Right renal pelvis (tissue), 4 donors: ENCODE measurements around the gene PGM5. TPM values are rescaled to one million over a fixed set of nuclear protein-coding genes. Genes with fewer than 3 reads are reported as not detected.
"Not testable (repeated sequence)": the region's sequence is repeated elsewhere in the genome, so short reads cannot be mapped to it uniquely, and the experiment has no call there.

ENCODE experiments used
- DNase-seq, 4 donors: peaks; one replicate each; pipeline ENCODE4 v3.0.0-alpha.2; 2013; ENCODE audit warnings: low read depth in 4 of 4, low spot score in 3 of 4, missing footprints in 1 of 4
- polyA plus RNA-seq, 4 donors: library from polyadenylated mRNA; unstranded; fragments of 120-200 nt; gene quantifications; one replicate each; pipeline ENCODE4 v1.2.1, GENCODE V29; 2013; ENCODE audit not compliant: insufficient read length in 4 of 4

Gene PGM5
- polyA plus RNA-seq, 4 donors, result 41.9 to 48.1 (median 46.3) TPM

GRCh38 chr9:68375789-68376188 lies 19.4 kb downstream of the PGM5 start:
- DNase-seq, result not testable (repeated sequence)

DNA sequence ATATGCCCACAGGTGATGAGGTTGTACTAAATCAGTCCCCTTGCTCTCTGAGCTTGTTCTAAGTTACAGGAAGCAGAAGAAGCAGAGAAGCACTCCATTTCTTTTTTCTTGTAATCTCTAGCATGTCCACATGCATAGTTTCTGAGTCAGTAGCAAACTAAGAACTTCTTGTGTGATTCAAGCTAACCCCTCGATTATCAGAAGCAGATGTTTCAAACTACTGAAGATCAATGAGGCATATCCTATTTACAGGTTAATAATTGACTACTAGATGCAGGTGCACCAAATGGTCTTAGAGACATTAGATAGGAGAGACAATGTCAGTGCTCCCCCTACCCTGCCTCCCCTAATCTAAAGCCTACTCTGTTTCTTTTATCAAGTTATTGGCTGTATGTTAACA lies 21.3 kb downstream of the PGM5 start:
- DNase-seq, result not testable (repeated sequence)

GRCh38 chr9:68383894-68384293 lies 27.5 kb downstream of the PGM5 start:
- not testable (repeated sequence) for DNase-seq

- DNase-seq, result not testable (repeated sequence)
These were observed 33.1 kb downstream of the PGM5 start for GRCh38 chr9:68389558-68389957.

GRCh38 chr9:68390737-68391136 lies 34.3 kb downstream of the PGM5 start:
- DNase-seq, result not testable (repeated sequence)

DNA sequence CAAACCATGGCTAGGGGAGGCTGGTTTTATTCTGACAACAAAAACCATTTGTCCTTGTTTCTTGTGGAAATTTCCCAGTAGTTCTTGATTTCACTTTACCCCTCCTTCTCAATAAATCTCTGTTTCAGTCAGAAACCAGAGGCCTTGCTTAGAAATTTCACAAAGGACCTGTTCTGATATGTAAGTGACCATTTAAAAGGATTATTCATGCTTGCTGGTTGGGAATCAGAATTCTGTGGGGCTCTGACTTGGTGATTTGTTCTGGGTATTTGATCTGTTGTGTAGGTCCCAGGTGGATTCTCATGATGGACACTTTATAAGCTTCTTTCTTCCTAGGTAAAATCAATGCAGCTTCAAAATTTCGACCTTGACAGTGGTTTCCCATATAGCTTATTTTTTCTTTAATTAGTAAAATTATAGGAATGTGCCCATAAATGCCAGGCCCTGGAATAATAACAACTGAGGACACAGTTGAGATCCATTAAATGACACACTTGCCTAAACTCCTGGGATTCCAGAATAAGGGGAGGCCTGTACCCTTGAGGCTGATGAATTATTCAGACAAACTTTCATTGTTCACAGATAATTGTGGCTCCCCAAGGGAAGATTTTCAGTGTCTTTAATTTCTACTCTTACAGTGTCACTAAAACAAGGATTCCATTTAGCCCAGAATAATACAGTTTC lies 40.1 kb downstream of the PGM5 start:
- DNase-seq, result not testable (repeated sequence)

- DNase-seq, result not testable (repeated sequence)
These were observed 40.6 kb downstream of the PGM5 start for GRCh38 chr9:68397095-68397423.

- DNase-seq, result not testable (repeated sequence)
These were observed 41.4 kb downstream of the PGM5 start for GRCh38 chr9:68397796-68398195.

DNA sequence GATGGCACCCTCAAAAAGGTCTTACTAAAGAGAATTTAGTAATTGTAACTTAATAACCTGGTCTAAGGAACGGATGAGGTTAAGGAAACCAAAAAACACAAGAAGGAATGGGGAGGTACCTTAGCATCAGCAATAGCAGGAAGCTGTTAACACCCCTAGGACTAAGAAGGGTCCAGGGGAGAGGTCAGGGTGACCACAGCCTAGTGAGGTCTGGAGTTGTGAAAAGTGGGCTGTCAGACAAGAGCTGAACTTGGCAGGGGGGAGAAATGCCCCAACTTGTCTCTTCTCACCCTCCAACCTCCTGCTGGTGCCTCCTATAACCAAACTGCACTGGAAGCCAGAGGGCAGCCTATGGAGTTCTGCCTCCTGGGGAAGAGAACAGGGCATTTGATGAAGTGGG lies 41.9 kb downstream of the PGM5 start:
- not testable (repeated sequence) for DNase-seq

- not testable (repeated sequence) for DNase-seq
These were observed 48.2 kb downstream of the PGM5 start for GRCh38 chr9:68404421-68405185.

GRCh38 chr9:68411865-68412264 lies 55.5 kb downstream of the PGM5 start:
- not testable (repeated sequence) for DNase-seq

DNA sequence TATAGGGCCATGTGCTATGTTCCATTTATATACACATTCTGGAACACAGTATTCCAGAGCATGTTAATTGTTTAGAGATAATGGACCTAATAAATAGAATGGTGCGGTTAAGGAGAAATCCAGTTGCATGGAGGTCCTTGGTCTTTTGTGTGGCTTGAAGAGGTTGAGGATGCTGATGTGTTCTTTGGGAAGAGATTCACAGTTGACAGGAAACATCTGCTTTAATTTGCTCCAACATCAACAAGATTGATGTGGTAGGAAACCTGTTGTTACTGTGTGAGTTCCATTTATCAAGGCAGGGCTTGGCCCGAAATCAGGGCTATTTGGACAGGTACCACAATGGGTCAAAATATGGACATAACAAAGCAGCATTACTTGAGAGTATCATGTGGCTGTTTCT lies 56.3 kb downstream of the PGM5 start:
- not testable (repeated sequence) for DNase-seq

DNA sequence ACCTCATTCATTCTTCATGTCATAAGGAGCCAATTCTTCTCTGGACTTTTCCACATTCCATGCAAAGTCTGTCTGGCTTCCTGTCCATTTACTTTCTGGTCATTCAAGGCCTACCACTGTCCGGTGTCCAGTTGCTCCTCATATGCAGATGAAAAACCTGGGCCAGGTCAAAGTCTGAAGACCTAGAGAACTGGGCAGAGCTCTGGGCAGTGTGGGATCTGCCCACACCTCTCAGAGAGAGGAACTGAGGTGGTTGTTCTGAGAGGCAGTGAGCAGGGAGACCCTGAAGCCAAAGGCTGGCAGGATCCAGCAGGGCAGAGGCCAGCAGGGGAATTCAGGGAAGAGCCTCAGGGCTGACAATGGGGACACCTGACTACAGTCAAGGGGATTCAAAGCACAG lies 58.7 kb downstream of the PGM5 start:
- DNase-seq, result not testable (repeated sequence)

DNA sequence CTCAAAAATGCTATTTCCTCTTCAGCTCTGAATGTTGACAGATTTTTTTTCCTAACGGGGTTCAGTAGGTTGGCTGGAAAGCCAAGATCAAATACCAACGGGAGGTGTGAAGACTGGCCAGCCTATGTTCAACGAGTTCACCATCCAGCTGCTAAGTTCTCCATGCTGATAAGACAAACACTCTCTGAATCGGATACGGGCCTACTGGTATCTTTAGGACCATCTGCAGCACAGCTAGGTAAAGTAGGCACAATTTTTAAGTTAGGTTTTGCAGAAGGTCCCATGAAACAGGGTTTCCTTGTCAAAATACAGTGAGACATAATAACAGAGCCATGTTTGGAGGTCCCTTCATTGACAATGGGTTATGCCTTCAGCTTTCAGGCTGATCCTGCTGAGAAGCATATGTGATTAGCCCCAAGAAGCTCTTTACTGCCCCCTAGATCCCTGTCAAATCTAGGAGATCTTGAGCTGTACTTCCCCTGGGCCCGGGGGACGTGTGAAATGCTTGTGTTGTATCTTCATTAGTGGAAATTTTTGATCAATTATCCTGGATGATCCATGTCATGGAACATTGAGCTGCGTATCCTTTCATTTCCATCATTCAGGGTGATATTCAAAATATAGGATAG lies 60.6 kb downstream of the PGM5 start:
- DNase-seq, result no peak

GRCh38 chr9:68417762-68418161 lies 61.4 kb downstream of the PGM5 start:
- no peak for DNase-seq

- DNase-seq, result no peak
These were observed 61.9 kb downstream of the PGM5 start for GRCh38 chr9:68418259-68418845.

- no peak for DNase-seq
These were observed 63.5 kb downstream of the PGM5 start for GRCh38 chr9:68419901-68420300.

GRCh38 chr9:68426755-68427154 lies 70.3 kb downstream of the PGM5 start:
- DNase-seq, result no peak

DNA sequence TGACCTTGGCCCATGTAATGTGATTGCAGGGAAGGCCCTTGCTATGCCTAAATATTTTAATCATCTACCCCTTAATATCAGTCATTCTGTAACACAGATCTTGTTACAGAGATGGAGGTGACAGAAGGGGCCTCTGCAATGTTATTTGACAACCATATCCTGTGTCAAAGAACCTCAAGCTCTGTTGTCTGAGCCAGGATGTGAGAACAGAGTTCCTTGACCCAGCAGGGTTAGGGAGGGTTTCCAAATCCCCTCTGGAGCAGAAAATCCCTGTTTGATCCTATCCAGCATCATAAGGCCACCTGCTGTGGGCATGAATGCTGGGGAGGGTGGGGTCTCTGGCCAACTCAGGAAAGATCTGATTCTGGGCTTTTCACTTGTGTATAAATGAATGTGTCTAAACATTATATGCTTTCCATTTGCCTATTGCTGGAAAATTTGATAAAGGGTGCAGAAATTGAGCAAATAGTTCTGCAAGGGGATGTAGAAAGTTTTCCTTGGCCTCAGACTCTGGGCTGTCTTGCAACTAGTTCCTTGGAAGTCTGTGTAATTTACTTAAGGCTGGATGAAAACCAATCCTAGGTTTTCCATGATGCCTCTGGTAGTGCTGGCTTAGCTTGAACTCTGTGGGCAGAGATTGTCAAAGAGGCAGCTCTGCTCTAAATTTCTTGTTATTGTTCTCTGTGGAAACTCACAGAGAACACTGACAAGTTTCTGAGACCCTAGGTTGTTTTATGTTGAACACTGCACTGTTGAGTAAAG lies 71.0 kb downstream of the PGM5 start:
- DNase-seq, result no peak

DNA sequence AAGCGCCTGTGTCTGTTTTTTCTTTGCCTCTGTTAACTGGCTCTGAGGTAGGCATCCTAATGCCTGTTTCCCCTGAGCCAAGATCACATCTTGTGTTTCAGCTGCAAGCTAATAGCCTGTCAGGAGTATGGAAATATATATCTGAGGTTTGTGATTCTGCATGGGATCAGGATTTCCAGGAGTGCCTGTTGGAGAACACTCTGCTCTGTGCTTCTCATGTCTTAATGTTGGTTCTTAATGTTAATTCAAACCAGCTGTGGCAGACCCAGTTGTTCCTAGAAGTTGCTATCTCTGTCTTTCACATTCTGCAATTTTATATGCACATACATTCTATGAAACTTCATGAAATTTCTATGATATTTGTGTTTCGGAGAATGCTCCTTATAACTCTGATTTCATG lies 72.1 kb downstream of the PGM5 start:
- DNase-seq, result no peak

- no peak for DNase-seq
These were observed 73.2 kb downstream of the PGM5 start for GRCh38 chr9:68429631-68430030.
